Activated CD8-positive, alpha-beta memory T cell treated with anti-CD3 and anti-CD28 coated beads, Interleukin-2, amount 10 ng/mL, durations not matched to agents 7 days and 5 days (primary cell): ENCODE results near the gene HSPA1L. TPM values are rescaled to one million over a fixed set of nuclear protein-coding genes. Genes with fewer than 3 reads are reported as not detected.
"Not testable (repeated sequence)": the region's sequence is repeated elsewhere in the genome, so short reads cannot be mapped to it uniquely, and the experiment has no call there.

Experiments
- ATAC-seq: fragments of 150-1000 bp; cut with Tn5 transposase; one replicate; pipeline ENCODE4 v1.10.0; 2021; ENCODE audit warnings: moderate library complexity
- CTCF ChIA-PET: fragments of 350-600 bp; sonication (Branson Sonifier 250); formaldehyde crosslinking; loops from one replicate; lab custom pipeline; 2021; ENCODE audit warnings: antibody characterized with exemption; lab: Charles Lee
- DNase-seq: peaks from one replicate; pipeline ENCODE4 v3.0.0-alpha.2; 2020
- H3K27ac Mint-ChIP-seq: one replicate; pipeline ENCODE4 v1.8.0; 2021; ENCODE audit warnings: mild to moderate bottlenecking, mixed read lengths
- H3K27me3 Mint-ChIP-seq: one replicate; pipeline ENCODE4 v1.8.0; 2021; ENCODE audit warnings: mixed read lengths
- H3K36me3 Mint-ChIP-seq: one replicate; pipeline ENCODE4 v1.8.0; 2021; ENCODE audit warnings: mild to moderate bottlenecking, mixed read lengths
- H3K4me1 Mint-ChIP-seq: one replicate; pipeline ENCODE4 v1.8.0; 2021; ENCODE audit warnings: mixed read lengths
- H3K4me3 Mint-ChIP-seq: one replicate; pipeline ENCODE4 v1.8.0; 2021; ENCODE audit warnings: mild to moderate bottlenecking, moderate library complexity, mixed read lengths
- H3K9me3 Mint-ChIP-seq: one replicate; pipeline ENCODE4 v1.8.0; 2022; ENCODE audit warnings: low read depth, mixed read lengths
- total RNA-seq, 2 experiments: library from RNA; stranded (reverse); gene quantifications; one replicate each; pipeline ENCODE4 v1.2.3, GENCODE V29; 2021

HSPA1L gene
- total RNA-seq, 2 experiments from 2014 or later, result 2.9 to 3.1 TPM

- Mint-ChIP-seq H3K27me3 (no peaks in the 10 kb centered on the region), H3K4me1 (peaks cover 45% of the 10 kb centered on the region), H3K4me3 (peak overlapping the region; percentile 67), H3K9me3 (no peaks in the 10 kb centered on the region), H3K36me3 (peaks cover 25% of the 10 kb centered on the region), H3K27ac (peak overlapping the region; percentile 94)
- CTCF ChIA-PET, result interaction anchor here (0.5 to 4.8 kb wide), 10 partner anchors 9 to 116 kb away, joined by 3 to 46 read pairs (median 6); partner anchors contain the start of genes DDAH2, HSPA1B, LSM2 and LY6G5C
- DNase-seq (peak; percentile 81), ATAC-seq (peak; percentile 38)
These were observed 17.5 kb downstream of the HSPA1L start for GRCh38 chr6:31797588-31797987.

DNA sequence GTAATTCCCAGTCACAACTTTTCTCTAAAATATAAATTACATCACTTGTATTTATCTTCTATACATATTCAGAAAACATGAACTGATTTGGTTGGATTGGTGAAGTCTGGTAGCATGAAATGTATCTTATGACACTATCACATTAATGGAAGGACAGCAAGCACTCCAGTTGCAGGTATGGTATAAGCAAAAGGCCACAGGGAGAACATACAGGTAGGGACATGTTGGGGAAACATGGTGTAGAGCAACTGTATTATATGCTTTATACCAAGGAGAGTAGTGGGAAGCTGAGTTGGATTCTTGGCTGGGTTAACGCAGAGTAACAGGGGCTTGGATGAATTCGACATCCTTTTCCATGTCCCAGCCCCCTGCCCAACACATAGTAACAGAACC lies 18.1 kb downstream of the HSPA1L start:
- H3K9me3 Mint-ChIP-seq, result no peaks in the 10 kb centered on the region
- ATAC-seq (no peak), DNase-seq (no peak)
- CTCF ChIA-PET, result interaction anchor here (0.5 to 4.8 kb wide), 15 partner anchors 9 to 116 kb away, joined by 3 to 46 read pairs (median 5); partner anchors contain the start of genes CLIC1, DDAH2, HSPA1B and LSM2
- peaks cover 21% of the 10 kb centered on the region for H3K36me3 Mint-ChIP-seq
- H3K4me1 Mint-ChIP-seq, result peaks cover 49% of the 10 kb centered on the region
- peak overlapping the region; percentile 94 for H3K27ac Mint-ChIP-seq
- H3K27me3 Mint-ChIP-seq, result no peaks in the 10 kb centered on the region
- no peak overlapping the region for H3K4me3 Mint-ChIP-seq

DNA sequence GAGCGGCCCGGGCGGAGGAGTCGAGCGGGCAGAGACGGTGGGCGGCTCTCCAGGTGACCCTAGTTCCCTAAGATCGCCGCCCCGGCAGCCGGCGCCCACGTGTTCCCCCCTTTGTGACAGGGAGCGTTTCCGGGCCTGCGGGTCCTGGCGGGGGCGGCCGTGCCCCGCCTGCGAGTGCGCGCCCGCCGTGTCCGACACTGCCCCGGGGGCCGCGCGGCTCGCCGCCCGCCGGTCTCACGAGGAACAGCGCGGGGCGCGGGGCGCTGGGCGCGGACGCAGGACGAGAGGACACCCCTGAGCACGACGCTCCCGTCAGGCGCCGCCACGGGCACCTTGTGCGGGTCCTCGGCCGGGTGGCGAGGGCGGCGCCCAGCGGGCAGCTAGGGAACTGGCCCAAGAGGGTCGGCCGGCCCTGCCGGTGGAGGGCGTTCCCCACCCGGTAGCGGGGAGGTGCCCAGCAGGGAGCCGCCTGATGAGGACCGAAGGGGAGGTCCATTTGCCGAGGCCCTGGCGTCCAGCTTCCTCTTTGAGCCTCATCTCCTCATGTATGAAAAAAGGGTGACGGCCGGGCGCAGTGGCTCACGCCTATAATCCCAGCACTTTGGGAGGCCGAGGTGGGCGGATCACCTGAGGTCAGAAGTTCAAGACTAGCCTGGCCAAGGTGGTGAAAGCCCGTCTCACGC lies 19.3 kb downstream of the HSPA1L start, which contains the start of gene VARS1:
VARS1 (minus strand) TSS at position 137 of the 683 bp plus-strand sequence. CDS start 535 bp downstream, outside the sequence.
- ATAC-seq (peak; percentile 87), DNase-seq (peak; percentile 90)
- H3K27ac Mint-ChIP-seq, result peak within 1 kb of the TSS; percentile 98
- peak within 1 kb of the TSS; percentile 96 for H3K4me3 Mint-ChIP-seq
- peaks cover 48% of the 10 kb centered on the region for H3K4me1 Mint-ChIP-seq
- peaks cover 23% of the 10 kb centered on the region for H3K36me3 Mint-ChIP-seq
- no peaks in the 10 kb centered on the region for H3K27me3 Mint-ChIP-seq
- H3K9me3 Mint-ChIP-seq, result no peaks in the 10 kb centered on the region
- CTCF ChIA-PET, result interaction anchor here (0.6 to 4.8 kb wide), 20 partner anchors 9 to 72 kb away, joined by 3 to 46 read pairs (median 4); partner anchors contain the start of genes CLIC1, HSPA1A, HSPA1B and HSPA1L

DNA sequence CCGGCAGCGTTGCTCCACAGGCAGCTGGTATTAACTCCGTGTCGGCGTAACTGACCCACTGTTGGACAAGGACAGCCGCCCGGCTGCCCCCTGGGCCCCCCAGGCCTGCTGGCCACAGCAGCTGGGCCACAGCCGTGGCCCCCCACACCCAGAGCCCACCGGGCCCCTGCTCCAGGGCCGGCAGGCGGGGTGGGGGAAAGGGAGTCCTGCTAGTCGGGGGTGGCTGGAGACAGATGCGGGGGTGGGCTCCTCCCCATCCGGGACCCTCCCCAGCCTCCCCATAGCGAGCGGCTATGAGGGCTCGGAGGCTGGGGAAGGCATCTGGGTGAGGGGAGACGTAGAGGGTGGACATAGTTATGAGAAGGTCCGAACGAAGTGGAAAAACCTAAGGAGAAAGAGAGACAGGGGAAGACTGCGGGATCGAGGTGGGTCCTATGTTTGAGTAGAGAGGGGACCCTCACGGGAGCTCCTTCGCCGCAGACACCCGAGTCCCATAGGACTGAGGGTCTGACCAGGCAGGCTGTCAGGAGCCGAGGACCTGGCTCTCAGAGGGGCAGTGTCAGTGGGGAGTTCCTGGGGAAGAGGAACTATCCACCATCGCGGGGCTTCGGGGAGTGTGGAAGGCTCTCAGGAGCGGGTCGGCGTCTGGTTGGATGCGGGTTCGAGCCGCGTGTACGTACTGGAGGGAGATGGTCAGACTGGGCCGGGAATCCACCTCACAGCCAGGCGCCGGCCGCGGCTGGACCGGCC lies 20.0 kb downstream of the HSPA1L start:
- peaks cover 26% of the 10 kb centered on the region for H3K36me3 Mint-ChIP-seq
- peak overlapping the region; percentile 98 for H3K27ac Mint-ChIP-seq
- H3K9me3 Mint-ChIP-seq, result no peaks in the 10 kb centered on the region
- no peak for DNase-seq
- H3K27me3 Mint-ChIP-seq, result no peaks in the 10 kb centered on the region
- peaks cover 51% of the 10 kb centered on the region for H3K4me1 Mint-ChIP-seq
- ATAC-seq, result peak; percentile 1
- peak overlapping the region; percentile 96 for H3K4me3 Mint-ChIP-seq
- CTCF ChIA-PET, result interaction anchor here (0.7 to 4.8 kb wide), 14 partner anchors 9 to 59 kb away, joined by 3 to 46 read pairs (median 5); partner anchors contain the start of genes CLIC1, HSPA1A, HSPA1L and LSM2

- H3K36me3 Mint-ChIP-seq, result peaks cover 28% of the 10 kb centered on the region
- H3K9me3 Mint-ChIP-seq, result no peaks in the 10 kb centered on the region
- H3K27me3 Mint-ChIP-seq, result no peaks in the 10 kb centered on the region
- H3K4me1 Mint-ChIP-seq, result peaks cover 53% of the 10 kb centered on the region
- CTCF ChIA-PET, result interaction anchor here (0.7 to 4.8 kb wide), 5 partner anchors 12 to 58 kb away, joined by 3 to 46 read pairs (median 6); partner anchors contain the start of genes CLIC1 and LSM2
- ATAC-seq (no peak), DNase-seq (no peak)
- peak overlapping the region; percentile 96 for H3K4me3 Mint-ChIP-seq
- peak overlapping the region; percentile 89 for H3K27ac Mint-ChIP-seq
These were observed 20.7 kb downstream of the HSPA1L start for GRCh38 chr6:31794294-31794865.

- peaks cover 53% of the 10 kb centered on the region for H3K4me1 Mint-ChIP-seq
- H3K4me3 Mint-ChIP-seq, result peak overlapping the region; percentile 96
- peaks cover 30% of the 10 kb centered on the region for H3K36me3 Mint-ChIP-seq
- DNase-seq, H3K9me3 Mint-ChIP-seq, H3K27me3 Mint-ChIP-seq, ATAC-seq: not testable (repeated sequence)
- H3K27ac Mint-ChIP-seq, result peak overlapping the region; percentile 89
- CTCF ChIA-PET, result interaction anchor here (0.7 to 2.6 kb wide), 4 partner anchors 21 to 1721 kb away, joined by 3 to 13 read pairs (median 5); partner anchors contain the start of gene CLIC1
These were observed 21.2 kb downstream of the HSPA1L start for GRCh38 chr6:31793927-31794245.

DNA sequence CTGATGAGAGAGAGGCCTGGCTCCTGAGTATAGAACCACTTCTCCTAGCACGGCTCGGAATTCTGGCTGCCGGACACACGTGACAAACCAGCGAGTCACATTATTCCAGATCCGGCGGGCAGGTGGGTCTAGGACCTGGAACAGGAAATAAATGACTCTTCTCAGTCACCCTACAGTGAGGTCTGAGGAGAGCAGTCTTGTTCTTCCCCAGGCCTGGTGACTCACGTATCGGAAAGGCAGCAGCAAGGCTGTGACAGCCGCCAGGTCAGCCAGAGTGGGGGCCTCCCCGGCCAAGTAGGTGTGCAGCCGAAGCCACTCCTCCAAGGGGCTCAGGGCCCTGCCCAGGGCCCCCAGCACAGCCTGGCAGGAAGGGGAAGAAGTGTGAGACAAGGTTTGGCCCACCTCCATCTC lies 22.3 kb downstream of the HSPA1L start:
- Mint-ChIP-seq H3K4me1 (peaks cover 46% of the 10 kb centered on the region), H3K9me3 (no peaks in the 10 kb centered on the region), H3K27me3 (no peaks in the 10 kb centered on the region), H3K36me3 (peaks cover 24% of the 10 kb centered on the region), H3K27ac (peak overlapping the region; percentile 75), H3K4me3 (no peak overlapping the region)
- CTCF ChIA-PET, result no interaction called here
- no peak for DNase-seq
- no peak for ATAC-seq

DNA sequence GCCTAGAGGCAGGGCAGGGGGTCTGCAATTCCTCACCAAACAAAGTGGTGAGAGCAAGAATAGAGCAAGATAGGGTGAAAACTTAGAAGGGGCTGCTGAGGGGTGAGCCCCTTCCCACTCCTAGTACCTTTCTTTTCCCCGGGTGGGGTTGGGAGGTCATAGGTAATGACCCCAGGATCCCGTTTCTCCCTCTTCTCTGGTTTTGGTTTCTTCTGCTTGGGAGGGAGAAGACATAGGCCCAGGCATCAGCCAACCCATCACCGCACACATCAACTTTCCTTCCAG lies 23.1 kb downstream of the HSPA1L start:
- Mint-ChIP-seq H3K36me3 (peaks cover 19% of the 10 kb centered on the region), H3K4me1 (peaks cover 39% of the 10 kb centered on the region), H3K9me3 (no peaks in the 10 kb centered on the region), H3K27ac (no peak overlapping the region), H3K27me3 (no peaks in the 10 kb centered on the region), H3K4me3 (no peak overlapping the region)
- no peak for DNase-seq
- no peak for ATAC-seq
- CTCF ChIA-PET, result interaction anchor here (0.6 to 6.3 kb wide), 15 partner anchors 12 to 133 kb away, joined by 3 to 39 read pairs (median 5); partner anchors contain the start of genes C6orf47, HSPA1A, HSPA1L and LY6G5B

DNA sequence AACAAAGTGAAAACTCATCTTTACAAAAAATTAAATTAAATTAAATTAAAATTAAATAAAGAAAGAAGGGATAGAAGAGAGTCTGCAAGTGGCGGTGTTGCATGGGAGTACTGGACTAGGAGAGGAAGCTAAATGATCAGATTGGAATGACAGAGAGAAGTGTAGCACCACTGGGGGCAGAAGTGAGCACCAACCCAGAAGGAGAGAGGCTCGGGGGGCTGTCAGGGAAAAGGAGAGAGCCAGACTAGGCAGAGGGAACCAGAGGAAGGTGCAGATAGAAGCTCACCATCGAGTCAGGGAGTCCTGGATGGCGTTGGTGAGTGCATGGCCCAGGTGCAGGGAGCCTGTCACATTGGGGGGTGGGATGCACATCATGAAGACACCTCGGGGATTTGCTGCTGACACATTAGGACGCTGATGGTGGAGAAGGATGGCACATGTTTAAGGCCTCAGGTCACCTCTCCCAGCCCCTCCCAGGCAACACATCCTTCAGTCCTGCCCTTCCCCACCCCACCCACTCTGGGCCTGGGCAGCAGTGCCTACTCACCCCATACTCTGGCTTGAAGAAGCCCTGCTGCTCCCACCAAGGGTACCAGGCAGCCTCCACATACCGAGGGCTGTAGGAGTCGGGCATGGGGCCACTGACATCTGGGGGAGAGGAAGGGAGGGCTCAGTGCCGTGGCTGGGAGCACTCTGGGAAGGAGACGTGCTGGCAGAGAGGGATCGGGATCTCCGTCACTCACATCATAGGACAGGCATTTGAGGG lies 23.6 kb downstream of the HSPA1L start:
- Mint-ChIP-seq H3K4me3 (no peak overlapping the region), H3K27me3 (no peaks in the 10 kb centered on the region), H3K9me3 (no peaks in the 10 kb centered on the region), H3K4me1 (peaks cover 34% of the 10 kb centered on the region), H3K27ac (peak overlapping the region; percentile 56), H3K36me3 (peaks cover 18% of the 10 kb centered on the region)
- CTCF ChIA-PET, result interaction anchor here (0.6 to 6.3 kb wide), 25 partner anchors 8 to 262 kb away, joined by 3 to 39 read pairs (median 5); partner anchors contain the start of genes C6orf47, HSPA1A, HSPA1B and HSPA1L
- peak; percentile 63 for DNase-seq
- ATAC-seq, result no peak

DNA sequence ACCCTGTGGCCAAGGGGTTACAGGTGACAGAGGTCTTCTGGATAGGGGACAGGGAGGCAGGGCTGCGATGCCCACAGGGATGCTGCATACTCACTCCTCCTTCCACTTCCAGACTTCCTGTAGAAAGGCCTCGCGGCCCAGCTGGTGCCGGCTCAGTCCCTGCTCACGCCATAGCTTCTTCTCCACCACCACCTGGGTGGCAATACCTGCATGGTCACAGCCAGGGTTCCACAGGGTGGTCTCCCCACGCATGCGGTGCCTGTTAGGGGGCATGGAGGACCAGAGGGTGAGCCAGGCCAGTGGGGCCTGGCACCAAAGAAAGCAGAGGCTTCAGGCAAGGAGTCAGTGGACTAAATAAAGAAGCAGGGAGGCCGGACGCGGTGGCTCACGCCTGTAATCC lies 29.6 kb downstream of the HSPA1L start:
- Mint-ChIP-seq H3K36me3 (peaks cover 23% of the 10 kb centered on the region), H3K9me3 (no peaks in the 10 kb centered on the region), H3K27ac (no peak overlapping the region), H3K4me1 (peaks cover 5% of the 10 kb centered on the region), H3K27me3 (no peaks in the 10 kb centered on the region), H3K4me3 (no peak overlapping the region)
- DNase-seq, result no peak
- CTCF ChIA-PET, result interaction anchor here (1.4 to 6.3 kb wide), 3 partner anchors 15 to 21 kb away, joined by 4 to 39 read pairs (median 9); partner anchors contain the start of gene LSM2
- ATAC-seq, result no peak

- no peak overlapping the region for H3K27ac Mint-ChIP-seq
- no peak for DNase-seq
- peaks cover 21% of the 10 kb centered on the region for H3K36me3 Mint-ChIP-seq
- ATAC-seq, result no peak
- no peaks in the 10 kb centered on the region for H3K9me3 Mint-ChIP-seq
- CTCF ChIA-PET, result interaction anchor here (1.3 to 1.9 kb wide), 3 partner anchors 15 to 55 kb away, joined by 3 to 9 read pairs (median 4); partner anchors contain the start of genes DDAH2 and LSM2
- no peak overlapping the region for H3K4me3 Mint-ChIP-seq
- H3K27me3 Mint-ChIP-seq, result no peaks in the 10 kb centered on the region
- peaks cover 2% of the 10 kb centered on the region for H3K4me1 Mint-ChIP-seq
These were observed 30.8 kb downstream of the HSPA1L start for GRCh38 chr6:31784098-31784925.
